Astrocyte (in vitro differentiated cells and primary cell): ENCODE results near the gene TOB2.

ENCODE experiments used
- CTCF ChIP-seq: IDR thresholded peaks from 2 replicates; pipeline ENCODE4 v1.5.1; 2011; ENCODE audit warnings: low read depth, mild to moderate bottlenecking, inconsistent platforms, low read length, moderate library complexity; ENCODE audit not compliant: insufficient read depth
- EZH2 ChIP-seq: IDR thresholded peaks from 2 replicates; pipeline ENCODE4 v1.6.1; 2012; ENCODE audit warnings: mild to moderate bottlenecking, low read length, inconsistent platforms; ENCODE audit not compliant: insufficient read depth

- TF ChIP-seq EZH2: no peak
- no peak for TF ChIP-seq CTCF
Observed at GRCh38 chr22:41469218-41469851, 22.7 kb upstream of the TOB2 start.
